Limb (tissue), 2 donors: Measurements from ENCODE around the gene NKAIN1.
A peak's percentile ranks its signal among the peaks of the same experiment; 100 is the strongest.

ENCODE experiments used
- DNase-seq, 2 donors: peaks; one replicate each; pipeline ENCODE4 v3.0.0-alpha.2; 2016; ENCODE audit errors: extremely low spot score in 2 of 2

Gene NKAIN1

GRCh38 chr1:31234123-31234708, 5.5 kb downstream of the NKAIN1 start:
- no peak for DNase-seq

DNA sequence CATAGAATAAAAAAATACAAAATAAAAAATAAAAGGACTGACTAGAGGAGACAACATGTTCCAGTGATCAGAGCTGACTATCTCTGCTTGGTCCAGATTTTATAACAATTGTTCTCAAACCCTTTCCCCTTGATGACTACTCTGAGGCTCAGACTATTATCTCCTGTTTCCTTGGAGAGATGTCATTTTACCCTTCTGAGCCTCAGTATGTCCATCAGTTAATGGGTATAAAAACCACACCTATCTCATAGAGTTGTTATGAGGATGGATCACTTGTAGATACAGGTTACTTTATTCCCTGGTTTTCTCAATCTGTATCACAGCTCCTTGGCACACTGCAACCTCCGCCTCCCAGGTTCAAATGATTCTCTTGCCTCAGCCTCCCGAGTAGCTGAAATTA, 7.0 kb downstream of the NKAIN1 start:
- no peak for DNase-seq

DNA sequence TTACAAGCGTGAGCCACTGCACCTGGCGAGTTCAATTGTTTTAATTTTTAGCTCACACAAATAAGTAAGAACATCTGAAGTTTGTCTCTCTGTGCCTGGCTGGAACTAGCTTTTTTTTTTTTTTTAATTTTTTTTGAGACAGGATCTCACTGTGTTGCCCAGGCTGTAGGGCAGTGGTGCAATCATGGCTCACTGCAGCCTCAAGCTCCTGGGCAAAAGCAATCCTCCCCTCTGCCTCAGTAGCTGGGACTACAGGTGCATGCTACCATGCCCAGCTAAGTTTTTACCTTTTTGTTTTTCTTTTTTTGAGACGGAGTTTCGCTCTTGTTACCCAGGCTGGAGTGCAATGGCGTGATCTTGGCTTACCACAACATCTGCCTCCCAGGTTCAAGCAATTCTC, 7.9 kb downstream of the NKAIN1 start:
- no peak for DNase-seq

DNA sequence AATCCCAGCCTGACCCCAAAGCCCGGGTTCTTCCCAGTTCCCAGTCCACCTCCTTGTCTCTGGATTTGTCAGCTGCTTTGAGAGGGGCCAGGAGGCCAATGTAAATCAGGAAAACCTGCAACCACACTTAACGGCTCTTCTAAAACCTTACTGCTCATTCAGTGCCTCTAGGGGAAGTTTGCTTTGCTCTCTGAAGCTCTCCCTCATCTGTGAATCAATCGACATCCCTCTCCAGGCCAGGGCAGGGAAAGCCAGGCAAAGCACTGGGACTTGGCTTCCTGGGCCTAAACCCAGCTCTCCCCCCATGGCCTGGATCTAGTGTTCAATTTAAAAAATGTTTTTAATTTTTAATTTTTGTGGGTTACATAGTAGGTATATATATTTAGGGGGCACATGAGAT, 9.3 kb downstream of the NKAIN1 start:
- no peak for DNase-seq

DNA sequence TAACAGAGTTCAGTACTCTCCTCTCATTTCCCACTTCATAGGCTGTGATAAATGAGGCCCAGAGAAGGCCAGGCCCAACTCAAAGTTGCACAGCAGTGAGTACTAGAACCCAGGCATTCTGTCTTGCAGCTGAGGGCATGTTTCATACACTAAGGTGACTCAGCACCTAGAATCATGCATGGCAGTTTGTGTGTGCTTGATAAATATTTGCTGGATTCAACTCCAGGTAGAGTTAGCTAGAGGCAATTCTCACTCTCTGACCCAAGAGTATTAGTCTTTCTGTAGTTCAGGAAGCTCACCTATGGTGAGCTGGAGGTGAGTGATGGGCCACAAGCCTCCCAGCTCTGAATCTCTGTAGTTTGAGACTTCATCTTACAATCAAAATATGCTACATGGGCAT, 10.7 kb downstream of the NKAIN1 start:
- DNase-seq = no peak

DNA sequence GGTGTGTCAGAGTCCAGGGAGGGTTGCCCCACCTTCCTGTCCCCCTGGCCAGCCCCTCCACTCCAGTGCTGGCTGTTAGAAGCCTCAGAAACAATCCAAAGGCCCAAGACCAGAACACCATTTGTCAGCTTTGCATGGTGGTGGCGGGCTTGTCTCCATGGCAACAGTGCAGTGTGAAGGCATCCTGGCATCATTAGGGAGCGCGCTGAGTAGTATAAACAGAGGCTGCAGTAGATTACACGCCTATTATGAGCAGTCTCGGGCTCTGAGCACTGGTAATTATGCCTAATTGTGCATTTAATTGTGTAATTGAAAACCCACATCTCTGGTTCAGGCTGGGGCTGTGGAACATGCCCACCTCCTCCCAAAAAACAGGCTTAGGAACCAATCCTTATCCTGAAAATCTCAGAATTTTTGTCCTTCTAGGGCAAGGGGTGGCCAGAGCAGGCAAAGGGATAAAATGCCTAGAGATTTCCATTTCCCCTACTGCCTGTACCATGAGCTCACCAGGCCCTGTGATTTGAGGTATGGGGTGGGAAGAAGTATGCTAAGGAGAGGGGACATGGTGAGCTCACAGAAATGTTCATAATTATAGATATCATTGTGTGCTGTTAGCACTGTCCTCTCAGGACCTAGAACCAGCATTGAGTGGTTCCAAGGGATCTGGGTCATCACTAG, 11.7 kb downstream of the NKAIN1 start:
- DNase-seq = peak; percentile 10 to 63

- DNase-seq = no peak
These were observed 15.6 kb downstream of the NKAIN1 start for GRCh38 chr1:31224068-31224467.

- no peak for DNase-seq
These were observed 17.5 kb downstream of the NKAIN1 start for GRCh38 chr1:31222176-31222575.

- DNase-seq = no peak
These were observed 18.6 kb downstream of the NKAIN1 start for GRCh38 chr1:31221072-31221471.

DNA sequence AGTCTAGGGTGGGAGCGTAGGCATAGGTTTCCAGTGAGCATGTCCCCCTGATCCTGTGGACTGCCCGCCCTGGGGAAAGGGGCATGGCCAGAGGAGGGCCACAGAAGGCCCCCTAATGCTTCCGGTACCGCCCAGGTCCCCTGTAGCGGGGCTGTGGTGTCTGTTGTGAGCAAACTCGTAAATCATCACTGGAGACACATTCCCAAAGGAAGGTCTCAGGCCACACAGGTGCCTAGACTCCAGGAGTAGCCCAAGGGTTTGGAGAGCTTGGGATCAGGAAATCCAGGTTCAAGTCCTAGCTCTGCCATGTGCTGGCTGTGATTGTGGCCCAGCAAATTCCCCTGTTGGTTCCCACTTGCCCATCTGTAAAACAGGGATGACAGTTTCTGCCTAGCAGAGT, 20.2 kb downstream of the NKAIN1 start:
- no peak for DNase-seq

- DNase-seq = no peak
These were observed 21.0 kb downstream of the NKAIN1 start for GRCh38 chr1:31218705-31219104.

DNA sequence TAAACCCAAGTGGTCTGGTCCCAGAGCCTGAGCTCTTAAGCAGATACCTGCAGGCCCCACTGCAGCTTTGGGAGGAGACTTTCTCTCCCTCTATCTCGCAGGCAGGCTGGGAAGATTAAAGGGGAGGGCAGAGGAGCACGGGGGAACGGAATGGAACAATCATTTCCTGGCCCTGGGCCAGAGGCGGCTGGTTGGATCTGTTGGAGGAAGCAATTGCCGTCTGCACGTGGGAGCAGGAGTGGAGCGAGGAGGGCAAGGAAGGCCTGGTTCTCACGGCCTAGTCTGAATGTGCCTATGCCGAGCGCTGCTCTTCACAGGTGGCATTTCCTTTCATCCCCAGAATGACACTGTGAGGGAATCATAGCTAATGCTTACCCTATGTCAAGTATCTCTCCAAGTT, 23.7 kb downstream of the NKAIN1 start:
- DNase-seq = peak; percentile 67 to 83

DNA sequence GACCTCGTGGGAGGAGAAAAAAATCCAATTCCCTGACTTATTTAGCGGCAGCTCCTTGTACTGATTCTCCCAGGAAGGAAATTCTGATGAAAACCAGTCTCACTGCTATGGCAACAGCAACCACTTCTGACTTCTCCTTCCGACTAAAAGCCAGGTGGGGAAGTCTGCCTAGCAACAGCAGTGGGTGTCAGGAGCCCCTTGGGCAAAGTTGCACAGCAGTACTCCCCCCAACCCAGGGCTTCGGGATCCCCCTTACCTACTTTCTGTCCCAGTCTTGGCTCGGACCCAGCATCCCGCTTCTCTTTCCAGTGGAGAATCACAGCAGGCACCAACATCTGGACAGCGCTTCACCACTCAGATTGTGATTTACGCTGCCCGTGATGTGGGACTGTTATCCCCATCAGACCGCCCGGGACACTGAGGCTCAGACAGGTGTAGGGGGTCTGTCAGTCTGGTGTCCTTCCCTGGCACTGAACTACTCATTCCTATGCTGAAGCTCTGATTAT, 24.6 kb downstream of the NKAIN1 start:
- DNase-seq = peak; percentile 9 to 41

DNA sequence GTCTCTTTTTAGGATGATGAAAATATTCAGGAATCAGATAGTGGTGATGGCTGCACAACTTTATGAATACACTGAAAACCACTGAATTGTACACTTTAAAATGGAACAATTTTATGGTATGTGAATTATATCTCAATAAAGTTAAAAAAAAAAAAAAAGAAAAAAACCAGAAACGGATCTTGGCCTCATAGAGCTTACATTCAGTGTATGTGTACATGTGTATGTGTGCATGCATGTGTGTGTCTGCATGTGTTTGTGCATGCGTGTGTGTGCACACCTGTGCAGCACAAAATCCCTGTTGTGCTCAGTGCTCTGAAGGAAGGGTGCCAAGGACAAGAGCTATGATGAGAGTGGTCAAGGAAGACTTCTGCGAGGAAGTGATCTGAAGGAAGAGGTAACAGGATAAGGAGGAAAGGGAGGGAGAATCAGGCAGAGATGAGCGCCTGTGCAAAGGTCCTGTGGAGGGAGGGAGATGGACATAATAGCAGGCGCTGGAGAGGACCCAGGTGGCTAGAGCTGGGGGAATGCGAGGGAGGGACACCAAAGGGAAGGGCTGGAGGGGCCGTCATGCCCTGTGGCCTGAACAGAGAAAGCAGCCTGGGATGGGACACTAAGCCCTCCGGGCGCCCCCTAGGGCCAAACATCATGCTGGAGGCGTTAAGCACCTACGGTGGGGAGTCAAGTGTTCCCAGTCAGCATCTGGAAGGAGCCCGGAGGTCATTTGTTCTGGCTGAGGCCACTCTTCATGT, 25.2 kb downstream of the NKAIN1 start:
- DNase-seq = no peak

GRCh38 chr1:31208361-31208945, 31.2 kb downstream of the NKAIN1 start:
- DNase-seq = no peak

- DNase-seq = no peak
These were observed 32.1 kb downstream of the NKAIN1 start for GRCh38 chr1:31207569-31207968.

GRCh38 chr1:31207046-31207445, 32.6 kb downstream of the NKAIN1 start:
- no peak for DNase-seq

GRCh38 chr1:31203215-31203614, 36.5 kb downstream of the NKAIN1 start:
- DNase-seq = no peak

DNA sequence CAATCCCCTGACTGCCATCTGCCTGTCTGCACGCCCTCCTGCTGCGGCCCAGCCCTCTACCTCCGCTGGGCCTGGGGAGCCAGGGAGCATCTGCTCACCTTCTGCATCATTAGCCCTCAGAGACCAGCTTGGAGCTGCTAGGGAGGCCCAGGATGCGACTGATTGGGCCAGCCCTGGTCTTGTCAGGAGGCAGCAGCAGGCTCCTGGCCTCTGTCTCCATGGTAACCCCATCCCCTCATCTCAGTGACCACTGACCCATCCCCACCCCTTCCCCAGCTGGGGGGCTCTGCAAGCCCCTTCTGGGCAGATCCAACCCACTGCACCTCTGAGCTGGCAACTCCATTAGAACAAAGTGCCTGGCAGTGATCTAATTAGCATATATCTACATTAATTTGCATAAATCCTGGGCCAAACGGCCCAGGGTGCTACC, 37.7 kb downstream of the NKAIN1 start:
- no peak for DNase-seq

DNA sequence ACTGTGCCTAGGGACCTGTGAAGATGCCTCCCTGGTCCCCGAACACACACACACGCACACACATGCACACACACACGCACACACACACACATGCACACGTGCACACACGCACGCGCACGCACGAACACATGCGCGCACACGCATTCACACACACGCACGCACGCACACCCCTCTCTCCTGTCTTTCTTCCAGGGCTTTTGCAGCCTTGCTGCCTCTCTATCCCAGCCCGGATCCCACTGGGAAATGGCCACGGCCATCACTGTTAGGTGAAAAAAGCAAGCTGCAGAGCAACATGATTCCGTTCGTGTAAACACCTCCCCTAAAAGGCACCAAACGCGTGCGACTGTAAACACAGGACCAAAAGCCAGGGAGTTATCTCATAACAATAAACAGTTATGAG, 39.7 kb downstream of the NKAIN1 start:
- DNase-seq = no peak

DNA sequence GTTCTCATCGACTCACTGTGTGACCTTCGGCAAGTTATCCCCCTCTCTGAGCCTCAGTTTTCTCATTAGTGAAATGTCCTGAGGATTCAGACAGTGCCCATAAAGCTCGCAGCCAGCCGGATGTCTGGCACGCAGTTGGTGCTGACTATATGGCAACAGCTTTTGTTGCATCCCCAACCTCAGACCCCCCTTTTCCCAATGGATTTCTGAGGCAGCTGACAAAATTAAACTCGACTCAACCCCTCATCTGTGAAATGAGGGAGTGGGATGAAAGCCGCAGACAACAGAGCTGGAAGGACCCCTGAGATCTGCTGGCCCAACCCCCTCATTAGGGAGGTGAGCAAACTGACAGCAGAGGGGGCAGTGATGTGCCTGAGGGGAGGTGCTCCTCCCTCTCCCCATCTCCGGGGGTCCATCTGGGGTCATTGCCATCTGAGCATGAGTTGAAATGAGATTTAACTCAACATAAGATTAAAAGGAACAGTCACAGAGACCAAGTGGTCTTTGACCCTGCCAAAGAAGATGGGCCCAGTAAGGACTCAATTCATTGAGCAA, 40.4 kb downstream of the NKAIN1 start:
- DNase-seq = no peak

- no peak for DNase-seq
These were observed 41.1 kb downstream of the NKAIN1 start for GRCh38 chr1:31198600-31198999.
